Measurements from ENCODE around the gene LHPP.
"Not testable (repeated sequence)": the region's sequence is repeated elsewhere in the genome, so short reads cannot be mapped to it uniquely, and the experiment has no call there.

The LHPP gene

GRCh38 chr10:124576526-124577420 lies 115.2 kb downstream of the LHPP start:
- DNase-seq = no peak

GRCh38 chr10:124577651-124578050 lies 116.0 kb downstream of the LHPP start:
- DNase-seq = no peak

- no peak for DNase-seq
Observed at GRCh38 chr10:124578231-124579010, 116.8 kb downstream of the LHPP start.

- DNase-seq = no peak
Observed at GRCh38 chr10:124579011-124579399, 117.4 kb downstream of the LHPP start.

GRCh38 chr10:124586142-124586541 lies 124.5 kb downstream of the LHPP start:
- no peak for DNase-seq

GRCh38 chr10:124587811-124588211 lies 126.2 kb downstream of the LHPP start:
- no peak for DNase-seq

GRCh38 chr10:124588341-124588735 lies 126.7 kb downstream of the LHPP start:
- not testable (repeated sequence) for DNase-seq

GRCh38 chr10:124588736-124589490 lies 127.3 kb downstream of the LHPP start:
- DNase-seq = peak; percentile 38 to 55

- peak; percentile 58 to 76 for DNase-seq
Observed at GRCh38 chr10:124589491-124590041, 127.9 kb downstream of the LHPP start.

- peak in 1 of 2 donors; percentile 29 for DNase-seq
Observed at GRCh38 chr10:124590216-124591122, 128.8 kb downstream of the LHPP start.

GRCh38 chr10:124591123-124591495 lies 129.5 kb downstream of the LHPP start:
- DNase-seq = no peak

- DNase-seq = no peak
Observed at GRCh38 chr10:124592101-124592500, 130.5 kb downstream of the LHPP start.

- DNase-seq = no peak
Observed at GRCh38 chr10:124592736-124593430, 131.3 kb downstream of the LHPP start.

- DNase-seq = no peak
Observed at GRCh38 chr10:124593431-124593985, 131.9 kb downstream of the LHPP start.

GRCh38 chr10:124594240-124594639 lies 132.6 kb downstream of the LHPP start:
- DNase-seq = no peak

GRCh38 chr10:124595143-124595883 lies 133.7 kb downstream of the LHPP start:
- no peak for DNase-seq

GRCh38 chr10:124596116-124596785 lies 134.6 kb downstream of the LHPP start:
- DNase-seq = no peak

- no peak for DNase-seq
Observed at GRCh38 chr10:124596962-124597845, 135.6 kb downstream of the LHPP start.

- DNase-seq = no peak
Observed at GRCh38 chr10:124597846-124598165, 136.2 kb downstream of the LHPP start.

Data from hippocampal formation (tissue), 2 donors.